ENCODE data around the gene LUC7L.
"Not testable (repeated sequence)": the region's sequence is repeated elsewhere in the genome, so short reads cannot be mapped to it uniquely, and the experiment has no call there.

Gene LUC7L

GRCh38 chr16:263944-264343 is 34.7 kb upstream of the LUC7L start:
- no peak for DNase-seq (ENCODE audit: low read depth)

- DNase-seq (ENCODE audit: low read depth) = no peak
Measured at GRCh38 chr16:263182-263774, 34.0 kb upstream of the LUC7L start.

- DNase-seq (ENCODE audit: low read depth) = no peak
Measured at GRCh38 chr16:262121-262745, 33.0 kb upstream of the LUC7L start.

GRCh38 chr16:261031-261691 is 31.9 kb upstream of the LUC7L start:
- DNase-seq (ENCODE audit: low read depth) = no peak

GRCh38 chr16:260326-260725 is 31.1 kb upstream of the LUC7L start:
- DNase-seq (ENCODE audit: low read depth) = no peak

- no peak for DNase-seq (ENCODE audit: low read depth)
Measured at GRCh38 chr16:259814-260253, 30.6 kb upstream of the LUC7L start.

- no peak for DNase-seq (ENCODE audit: low read depth)
Measured at GRCh38 chr16:259226-259625, 30.0 kb upstream of the LUC7L start.

GRCh38 chr16:258091-258490 is 28.8 kb upstream of the LUC7L start:
- not testable (repeated sequence) for DNase-seq (ENCODE audit: low read depth)

- no peak for DNase-seq (ENCODE audit: low read depth)
Measured at GRCh38 chr16:255183-255582, 25.9 kb upstream of the LUC7L start.

GRCh38 chr16:254461-254860 is 25.2 kb upstream of the LUC7L start:
- DNase-seq (ENCODE audit: low read depth) = no peak

GRCh38 chr16:253833-254232 is 24.6 kb upstream of the LUC7L start:
- no peak for DNase-seq (ENCODE audit: low read depth)

GRCh38 chr16:252366-253337 is 23.4 kb upstream of the LUC7L start:
- DNase-seq (ENCODE audit: low read depth) = peak; percentile 33

- DNase-seq (ENCODE audit: low read depth) = no peak
Measured at GRCh38 chr16:249431-249830, 20.2 kb upstream of the LUC7L start.

GRCh38 chr16:247027-247426 is 17.8 kb upstream of the LUC7L start:
- no peak for DNase-seq (ENCODE audit: low read depth)

- DNase-seq (ENCODE audit: low read depth) = no peak
Measured at GRCh38 chr16:245105-245504, 15.9 kb upstream of the LUC7L start.

GRCh38 chr16:243348-243747 is 14.1 kb upstream of the LUC7L start:
- no peak for DNase-seq (ENCODE audit: low read depth)

- DNase-seq (ENCODE audit: low read depth) = no peak
Measured at GRCh38 chr16:242281-242680, 13.0 kb upstream of the LUC7L start.

GRCh38 chr16:240559-240958 is 11.3 kb upstream of the LUC7L start:
- DNase-seq (ENCODE audit: low read depth) = no peak

GRCh38 chr16:239948-240277 is 10.7 kb upstream of the LUC7L start:
- no peak for DNase-seq (ENCODE audit: low read depth)

GRCh38 chr16:234468-235305 is 5.4 kb upstream of the LUC7L start, which contains the start of gene FAM234A:
TSS of gene FAM234A (plus strand) at chr16:234821. CDS start at chr16:254414, 19,593 bp downstream.
- DNase-seq (ENCODE audit: low read depth) = peak; percentile 88

GRCh38 chr16:230949-231348 is 1.7 kb upstream of the LUC7L start:
- no peak for DNase-seq (ENCODE audit: low read depth)
